HCT116 (cell line): ENCODE results near the gene LMX1A. TPM values are rescaled to one million over a fixed set of nuclear protein-coding genes. Genes with fewer than 3 reads are reported as not detected.

ENCODE experiments used
- ATAC-seq: fragments of 200-7000 bp; cut with Tn5 transposase; 2 replicates; pipeline ENCODE4 v1.9.1; 2020; ENCODE audit warnings: mild to moderate bottlenecking, moderate library complexity
- BruUV-seq: library from RNA; stranded (reverse); fragments of 400-500 nt; replicated peaks from 2 replicates; lab custom pipeline; 2021; lab: Mats Ljungman, UMichigan
- CTCF ChIA-PET: fragments of 300-600 bp; sonication (Branson Sonifier 250); formaldehyde crosslinking; loops from one replicate; lab custom pipeline; 2021; ENCODE audit warnings: antibody characterized with exemption; lab: Charles Lee
- POLR2A ChIA-PET: fragments of 300-600, 350-600 bp; sonication (Branson Sonifier 250); formaldehyde crosslinking; loops from one replicate; lab custom pipeline; 2021; ENCODE audit warnings: antibody characterized with exemption; lab: Charles Lee
- RAD21 ChIA-PET, 2 experiments: fragments of 300-600 bp; sonication (Branson Sonifier 250); formaldehyde crosslinking; loops; one replicate each; lab custom pipeline; 2023; ENCODE audit warnings: low total read pairs in 2 of 2; ENCODE audit not compliant: uncharacterized antibody in 2 of 2, unreplicated experiment in 2 of 2, low non-redundant PET in 1 of 2; lab: Charles Lee
- DNase-seq: peaks from one replicate; pipeline ENCODE4 v3.0.0-alpha.2; 2010; ENCODE audit warnings: low read depth, low spot score
- H2AFZ ChIP-seq: fragments of 200-600 bp; shearing (Covaris generic), sonication (generic); 2 replicates; pipeline ENCODE4 v1.6.1; 2017; ENCODE audit warnings: low read depth, mixed run types, mixed read lengths, antibody characterized with exemption, low read length; ENCODE audit not compliant: poor library complexity, severe bottlenecking
- H3K27ac ChIP-seq: 2 replicates; pipeline ENCODE4 v1.5.1; 2012; ENCODE audit warnings: low read depth, low read length
- H3K27me3 ChIP-seq: fragments of 200-600 bp; sonication (generic); 2 replicates; pipeline ENCODE4 v1.6.1; 2016; ENCODE audit warnings: mixed run types, low read length, mixed read lengths; ENCODE audit not compliant: insufficient read depth
- H3K36me3 ChIP-seq, 2 experiments: fragments of 200-500 bp in 1 of 2; fragments of 200-600 bp in 1 of 2; sonication (Bioruptor generic) in 1 of 2; sonication (generic) in 1 of 2; 2 replicates each; pipeline versions ENCODE4 v1.5.1 to v1.6.1; 2014 to 2016; ENCODE audit warnings: low read length in 2 of 2, inconsistent platforms in 1 of 2, mixed read lengths in 1 of 2, mixed run types in 1 of 2; ENCODE audit not compliant: insufficient read depth in 2 of 2, control insufficient read depth in 1 of 2
- H3K4me1 ChIP-seq, 2 experiments: fragments of 200-600 bp in 1 of 2; sonication (generic) in 1 of 2; 2 replicates each; pipeline versions ENCODE4 v1.5.1 to v1.6.1; 2012 to 2017; ENCODE audit warnings: low read length in 2 of 2, inconsistent platforms in 1 of 2, mild to moderate bottlenecking in 1 of 2, mixed read lengths in 1 of 2, mixed run types in 1 of 2, moderate library complexity in 1 of 2; ENCODE audit not compliant: insufficient read depth in 2 of 2, control insufficient read depth in 1 of 2
- H3K4me2 ChIP-seq: fragments of 200-600 bp; sonication (generic); 2 replicates; pipeline ENCODE4 v1.6.1; 2017; ENCODE audit warnings: mixed run types, low read length, mixed read lengths
- H3K4me3 ChIP-seq, 2 experiments: fragments of 200-600 bp in 1 of 2; sonication (generic) in 1 of 2; replicated peaks in 1 of 2; 2 replicates each; pipeline ENCODE4 v1.5.1; 2011 to 2016; ENCODE audit warnings: low read length in 2 of 2, control low read depth in 1 of 2, low read depth in 1 of 2, mild to moderate bottlenecking in 1 of 2, mixed read lengths in 1 of 2, mixed run types in 1 of 2
- H3K79me2 ChIP-seq: fragments of 200-600 bp; sonication (generic); 2 replicates; pipeline ENCODE4 v1.6.1; 2017; ENCODE audit warnings: mild to moderate bottlenecking, mixed run types, low read length, moderate library complexity, mixed read lengths; ENCODE audit not compliant: insufficient read depth
- H3K9ac ChIP-seq: fragments of 200-600 bp; sonication (generic); 2 replicates; pipeline ENCODE4 v1.6.1; 2016; ENCODE audit warnings: low read length, mixed read lengths
- H3K9me2 ChIP-seq: fragments of 200-600 bp; sonication (generic), shearing (Covaris generic); 2 replicates; pipeline ENCODE4 v1.6.1; 2017; ENCODE audit warnings: mixed run types, mild to moderate bottlenecking, moderate library complexity; ENCODE audit not compliant: insufficient read depth
- H3K9me3 ChIP-seq, 2 experiments: fragments of 200-500 bp in 1 of 2; fragments of 200-600 bp in 1 of 2; sonication (Bioruptor generic) in 1 of 2; sonication (generic) in 1 of 2; 2 replicates each; pipeline ENCODE4 v1.6.1; 2014 to 2017; ENCODE audit warnings: low read length in 2 of 2, mixed read lengths in 2 of 2, inconsistent platforms in 1 of 2, low read depth in 1 of 2, mild to moderate bottlenecking in 1 of 2, mixed run types in 1 of 2, moderate library complexity in 1 of 2; ENCODE audit not compliant: control insufficient read depth in 1 of 2, insufficient read depth in 1 of 2
- H4K20me1 ChIP-seq: fragments of 200-600 bp; sonication (generic), shearing (Covaris generic); 2 replicates; pipeline ENCODE4 v1.6.1; 2017; ENCODE audit warnings: mixed run types, mild to moderate bottlenecking, moderate library complexity; ENCODE audit not compliant: insufficient read depth
- ATF3 ChIP-seq: IDR thresholded peaks from 2 replicates; pipeline ENCODE4 v1.6.1; 2012
- CBX3 ChIP-seq: IDR thresholded peaks from 2 replicates; pipeline ENCODE4 v1.6.1; 2012; ENCODE audit warnings: low read depth
- EZH2 ChIP-seq: fragments of 200-600 bp; sonication (generic); IDR thresholded peaks from 2 replicates; pipeline ENCODE4 v1.6.1; 2017; ENCODE audit warnings: antibody characterized with exemption, mixed run types
- EZH2phosphoT487 ChIP-seq: fragments of 200-600 bp; IDR thresholded peaks from 2 replicates; pipeline ENCODE4 v1.6.1; 2018; ENCODE audit warnings: antibody characterized with exemption, borderline replicate concordance
- JUND ChIP-seq: IDR thresholded peaks from 2 replicates; pipeline ENCODE4 v1.6.1; 2012
- POLR2A ChIP-seq: IDR thresholded peaks from 2 replicates; pipeline ENCODE4 v1.7.0; 2011; ENCODE audit warnings: borderline replicate concordance; ENCODE audit not compliant: insufficient read depth, insufficient read length; ENCODE audit errors: extremely low read depth
- POLR2AphosphoS5 ChIP-seq: IDR thresholded peaks from 2 replicates; pipeline ENCODE4 v1.6.1; 2011; ENCODE audit warnings: mild to moderate bottlenecking, low read depth, low read length, moderate library complexity
- RAD21 ChIP-seq: IDR thresholded peaks from 2 replicates; pipeline ENCODE4 v1.6.1; 2012; ENCODE audit warnings: low read depth, mild to moderate bottlenecking
- SIN3A ChIP-seq: IDR thresholded peaks from 2 replicates; pipeline ENCODE4 v1.6.1; 2012; ENCODE audit warnings: low read depth
- SP1 ChIP-seq: IDR thresholded peaks from 2 replicates; pipeline ENCODE4 v1.6.1; 2012; ENCODE audit warnings: low read depth
- SRF ChIP-seq: IDR thresholded peaks from 2 replicates; pipeline ENCODE4 v1.6.1; 2012; ENCODE audit warnings: low read depth
- YY1 ChIP-seq: IDR thresholded peaks from 2 replicates; pipeline ENCODE4 v1.6.1; 2011; ENCODE audit warnings: low read length, low read depth, moderate library complexity, mild to moderate bottlenecking; ENCODE audit not compliant: insufficient replicate concordance; ENCODE audit errors: extremely low read depth
- ZBTB33 ChIP-seq: IDR thresholded peaks from 2 replicates; pipeline ENCODE4 v1.6.1; 2011; ENCODE audit warnings: mild to moderate bottlenecking, low read length, moderate library complexity; ENCODE audit not compliant: insufficient replicate concordance; ENCODE audit errors: extremely low read depth
- ZFX ChIP-seq: fragments of 450-650 bp; IDR thresholded peaks from 2 replicates; pipeline ENCODE4 v1.6.1; 2017
- intact Hi-C: fragments of 100-400 bp; cut with micrococcal nuclease; formaldehyde crosslinking; loops from 2 replicates; pipeline ENCODE4 v1.10.0; 2022
- total RNA-seq: library from RNA; stranded (reverse); gene quantifications from one replicate; pipeline ENCODE4 v1.2.1, GENCODE V29; 2021; ENCODE audit not compliant: unreplicated experiment
- TF ChIP-seq, protein P1 (sequence below): IDR thresholded peaks from 2 replicates; pipeline ENCODE4 v1.6.1; 2012; ENCODE audit warnings: low read depth
- TF ChIP-seq, protein P2 (sequence below), 3 experiments: fragments of 200-600 bp in 1 of 3; sonication (generic) in 1 of 3; IDR thresholded peaks in 2 of 3; conservative IDR thresholded peaks in 1 of 3; 2 replicates each; pipeline ENCODE4 v1.5.1; 2012 to 2017; ENCODE audit warnings: low read depth in 2 of 3, low read length in 2 of 3, antibody characterized with exemption in 1 of 3, borderline replicate concordance in 1 of 3, control low read depth in 1 of 3, mild to moderate bottlenecking in 1 of 3, mixed read lengths in 1 of 3, mixed run types in 1 of 3, moderate library complexity in 1 of 3; ENCODE audit not compliant: insufficient read depth in 1 of 3

LMX1A gene
- total RNA-seq, 1 experiment from 2014 or later, result not detected

DNA sequence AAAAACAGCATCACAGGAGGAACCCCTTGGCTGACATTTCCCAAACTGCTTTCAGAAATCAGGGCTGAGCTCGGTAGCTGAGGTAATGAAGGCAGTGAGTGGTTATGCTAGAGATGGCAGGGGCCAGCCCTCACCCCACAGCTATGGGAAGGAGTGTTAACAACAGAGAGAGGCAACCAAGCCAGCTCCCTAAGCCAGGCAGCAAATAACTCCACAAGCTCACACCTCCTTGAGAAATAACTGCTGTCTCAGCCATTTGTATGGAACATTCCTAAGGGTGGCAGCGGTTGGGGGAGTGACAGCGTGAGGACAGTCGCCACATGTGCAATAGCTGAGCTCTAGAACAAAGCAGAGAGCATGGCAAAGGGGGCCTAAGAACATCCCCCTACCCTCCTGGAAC, 42.6 kb downstream of the LMX1A start:
- no peak for TF ChIP-seq POLR2A
- no peak for TF ChIP-seq RAD21
- TF ChIP-seq ZFX, result no peak
- TF ChIP-seq JUND, result no peak
- TF ChIP-seq SIN3A, result no peak
- no peak for TF ChIP-seq ATF3
- TF ChIP-seq, protein P1, sequence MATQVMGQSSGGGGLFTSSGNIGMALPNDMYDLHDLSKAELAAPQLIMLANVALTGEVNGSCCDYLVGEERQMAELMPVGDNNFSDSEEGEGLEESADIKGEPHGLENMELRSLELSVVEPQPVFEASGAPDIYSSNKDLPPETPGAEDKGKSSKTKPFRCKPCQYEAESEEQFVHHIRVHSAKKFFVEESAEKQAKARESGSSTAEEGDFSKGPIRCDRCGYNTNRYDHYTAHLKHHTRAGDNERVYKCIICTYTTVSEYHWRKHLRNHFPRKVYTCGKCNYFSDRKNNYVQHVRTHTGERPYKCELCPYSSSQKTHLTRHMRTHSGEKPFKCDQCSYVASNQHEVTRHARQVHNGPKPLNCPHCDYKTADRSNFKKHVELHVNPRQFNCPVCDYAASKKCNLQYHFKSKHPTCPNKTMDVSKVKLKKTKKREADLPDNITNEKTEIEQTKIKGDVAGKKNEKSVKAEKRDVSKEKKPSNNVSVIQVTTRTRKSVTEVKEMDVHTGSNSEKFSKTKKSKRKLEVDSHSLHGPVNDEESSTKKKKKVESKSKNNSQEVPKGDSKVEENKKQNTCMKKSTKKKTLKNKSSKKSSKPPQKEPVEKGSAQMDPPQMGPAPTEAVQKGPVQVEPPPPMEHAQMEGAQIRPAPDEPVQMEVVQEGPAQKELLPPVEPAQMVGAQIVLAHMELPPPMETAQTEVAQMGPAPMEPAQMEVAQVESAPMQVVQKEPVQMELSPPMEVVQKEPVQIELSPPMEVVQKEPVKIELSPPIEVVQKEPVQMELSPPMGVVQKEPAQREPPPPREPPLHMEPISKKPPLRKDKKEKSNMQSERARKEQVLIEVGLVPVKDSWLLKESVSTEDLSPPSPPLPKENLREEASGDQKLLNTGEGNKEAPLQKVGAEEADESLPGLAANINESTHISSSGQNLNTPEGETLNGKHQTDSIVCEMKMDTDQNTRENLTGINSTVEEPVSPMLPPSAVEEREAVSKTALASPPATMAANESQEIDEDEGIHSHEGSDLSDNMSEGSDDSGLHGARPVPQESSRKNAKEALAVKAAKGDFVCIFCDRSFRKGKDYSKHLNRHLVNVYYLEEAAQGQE, result no peak
- no peak for TF ChIP-seq EZH2
- TF ChIP-seq CBX3, result no peak
- TF ChIP-seq POLR2AphosphoS5, result no peak
- TF ChIP-seq YY1, result no peak
- TF ChIP-seq SRF, result no peak
- no peak for TF ChIP-seq EZH2phosphoT487
- no peak for TF ChIP-seq ZBTB33
- TF ChIP-seq, protein P2, sequence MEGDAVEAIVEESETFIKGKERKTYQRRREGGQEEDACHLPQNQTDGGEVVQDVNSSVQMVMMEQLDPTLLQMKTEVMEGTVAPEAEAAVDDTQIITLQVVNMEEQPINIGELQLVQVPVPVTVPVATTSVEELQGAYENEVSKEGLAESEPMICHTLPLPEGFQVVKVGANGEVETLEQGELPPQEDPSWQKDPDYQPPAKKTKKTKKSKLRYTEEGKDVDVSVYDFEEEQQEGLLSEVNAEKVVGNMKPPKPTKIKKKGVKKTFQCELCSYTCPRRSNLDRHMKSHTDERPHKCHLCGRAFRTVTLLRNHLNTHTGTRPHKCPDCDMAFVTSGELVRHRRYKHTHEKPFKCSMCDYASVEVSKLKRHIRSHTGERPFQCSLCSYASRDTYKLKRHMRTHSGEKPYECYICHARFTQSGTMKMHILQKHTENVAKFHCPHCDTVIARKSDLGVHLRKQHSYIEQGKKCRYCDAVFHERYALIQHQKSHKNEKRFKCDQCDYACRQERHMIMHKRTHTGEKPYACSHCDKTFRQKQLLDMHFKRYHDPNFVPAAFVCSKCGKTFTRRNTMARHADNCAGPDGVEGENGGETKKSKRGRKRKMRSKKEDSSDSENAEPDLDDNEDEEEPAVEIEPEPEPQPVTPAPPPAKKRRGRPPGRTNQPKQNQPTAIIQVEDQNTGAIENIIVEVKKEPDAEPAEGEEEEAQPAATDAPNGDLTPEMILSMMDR (IDR thresholded peaks at IDR 0.05 in 2 of 3, conservative IDR thresholded peaks at IDR 0.05 in 1 of 3; ENCODE audit: borderline replicate concordance in 1 of 3, insufficient read depth in 1 of 3, low read depth in 2 of 3, low read length in 2 of 3), result no peak
- TF ChIP-seq SP1, result no peak
- TF ChIP-seq, all 23 proteins: peak for 0

More for the DNA sequence above, 42.6 kb downstream of the LMX1A start:
- Histone ChIP-seq H3K9ac (no peak overlapping the region), H3K4me3 (no peak overlapping the region), H3K4me2 (no peak overlapping the region), H3K27me3 (peaks cover 70% of the 10 kb centered on the region), H3K9me3 (no peaks in the 10 kb centered on the region), H3K9me2 (no peaks in the 10 kb centered on the region), H3K4me1 (no peaks in the 10 kb centered on the region), H3K36me3 (no peaks in the 10 kb centered on the region), H2AFZ (no peak overlapping the region), H4K20me1 (no peaks in the 10 kb centered on the region), H3K27ac (no peak overlapping the region), H3K79me2 (no peaks in the 10 kb centered on the region)
- no TSS peak for BruUV-seq
- ChIA-PET RAD21 (no interaction called here), CTCF (interaction anchor here (0.8 to 0.9 kb wide), 2 partner anchors 54 to 56 kb away, joined by 3 read pairs; no protein-coding TSS in a partner anchor), POLR2A (no interaction called here)
- no peak for DNase-seq
- intact Hi-C loops, result no loop called here
- no peak for ATAC-seq
